Endodermal cell (in vitro differentiated cells): ENCODE results near the gene ETV6. TPM values are rescaled to one million over a fixed set of nuclear protein-coding genes. Genes with fewer than 3 reads are reported as not detected.

Experiments used
- DNase-seq: peaks from one replicate; pipeline ENCODE4 v3.0.0-alpha.2; 2017
- H3K27ac ChIP-seq: 2 replicates; pipeline ENCODE4 v1.5.1; 2013; ENCODE audit warnings: mild to moderate bottlenecking, low read depth, low read length, moderate library complexity
- H3K27me3 ChIP-seq: 2 replicates; pipeline ENCODE4 v1.6.1; 2013; ENCODE audit warnings: mild to moderate bottlenecking, low read length, moderate library complexity; ENCODE audit not compliant: insufficient read depth, control insufficient read depth, poor library complexity, severe bottlenecking
- H3K36me3 ChIP-seq: 2 replicates; pipeline ENCODE4 v1.7.0; 2013; ENCODE audit warnings: mild to moderate bottlenecking, low read length, moderate library complexity; ENCODE audit not compliant: control insufficient read depth, insufficient read depth
- H3K4me1 ChIP-seq: one replicate; pipeline ENCODE4 v1.7.0; 2013; ENCODE audit warnings: low read length; ENCODE audit not compliant: control insufficient read depth, insufficient read depth
- H3K4me3 ChIP-seq: 2 replicates; pipeline ENCODE4 v1.5.1; 2013; ENCODE audit warnings: mild to moderate bottlenecking, low read length, moderate library complexity
- H3K9ac ChIP-seq: 2 replicates; pipeline ENCODE4 v1.6.1; 2013; ENCODE audit warnings: mild to moderate bottlenecking, low read length, moderate library complexity; ENCODE audit not compliant: poor library complexity, severe bottlenecking; ENCODE audit errors: extremely low read depth
- H3K9me3 ChIP-seq: 2 replicates; pipeline ENCODE4 v1.6.1; 2013; ENCODE audit warnings: mild to moderate bottlenecking, low read length, moderate library complexity; ENCODE audit not compliant: control insufficient read depth
- H3K27ac Mint-ChIP-seq: 2 replicates; pipeline ENCODE4 v1.8.0; 2020; ENCODE audit warnings: mixed read lengths
- H3K27me3 Mint-ChIP-seq: 2 replicates; pipeline ENCODE4 v1.8.0; 2021; ENCODE audit warnings: mild to moderate bottlenecking, mixed read lengths; ENCODE audit not compliant: insufficient read depth
- H3K36me3 Mint-ChIP-seq: 2 replicates; pipeline ENCODE4 v1.8.0; 2020; ENCODE audit warnings: low read depth, mixed read lengths
- H3K4me1 Mint-ChIP-seq: 2 replicates; pipeline ENCODE4 v1.8.0; 2020; ENCODE audit warnings: mixed read lengths
- H3K4me3 Mint-ChIP-seq: 2 replicates; pipeline ENCODE4 v1.8.0; 2020; ENCODE audit warnings: mild to moderate bottlenecking, moderate library complexity, mixed read lengths
- H3K9me3 Mint-ChIP-seq: 2 replicates; pipeline ENCODE4 v1.8.0; 2020; ENCODE audit warnings: mild to moderate bottlenecking, mixed read lengths
- CTCF ChIP-seq: fragments of 200-600 bp; sonication (generic); conservative IDR thresholded peaks from 2 replicates; pipeline ENCODE4 v1.5.0; 2021; ENCODE audit warnings: antibody characterized with exemption, mild to moderate bottlenecking
- WGBS, 2 experiments: methylation state at CpG; one replicate each; pipeline versions ENCODE4 v1.1.5 to v1.1.7; 2013; ENCODE audit warnings: missing lambda C conversion rate in 2 of 2, mixed read lengths in 1 of 2; ENCODE audit not compliant: insufficient coverage in 1 of 2, insufficient read length in 1 of 2; 5-methylcytosine and 5-hydroxymethylcytosine counted together
- total RNA-seq, 2 donors: library from RNA; stranded (reverse); fragmentation: NEBNext Ultra II Directional in 1 of 2; extraction: Animal tissue kit (Norgen Biotek cat#: 25700) in 1 of 2; gene quantifications; 2 replicates in 1 of 2; 3 replicates in 1 of 2; pipeline ENCODE4 v1.2.1, GENCODE V29; 2021

The ETV6 gene
- total RNA-seq, 2 donors from 2014 or later = 9.3 to 22.1 TPM

- Histone ChIP-seq H3K27me3 (no peaks in the 10 kb centered on the region), H3K4me3 (peak overlapping the region; percentile 95), H3K36me3 (no peaks in the 10 kb centered on the region), H3K9me3 (peaks cover 6% of the 10 kb centered on the region), H3K9ac (peak overlapping the region; percentile 94), H3K27ac (peak overlapping the region; percentile 100), H3K4me1 (peaks cover 9% of the 10 kb centered on the region)
- H3K4me3 Mint-ChIP-seq = peak overlapping the region; percentile 76
- no peaks in the 10 kb centered on the region for H3K27me3 Mint-ChIP-seq
- H3K27ac Mint-ChIP-seq = peak overlapping the region; percentile 94
- peaks cover 35% of the 10 kb centered on the region for H3K4me1 Mint-ChIP-seq
- 1% methylated on average over 31 to 57 of the region's 58 CpGs for WGBS, 2 experiments
- peak; percentile 92 for DNase-seq
- peak; percentile 32 for TF ChIP-seq CTCF
- peaks cover 3% of the 10 kb centered on the region for H3K9me3 Mint-ChIP-seq
- H3K36me3 Mint-ChIP-seq = no peaks in the 10 kb centered on the region
Observed at GRCh38 chr12:11648514-11649412, 711 bp upstream of the ETV6 start.

- WGBS, 2 experiments = 3 to 6% methylated on average over 5 to 24 of the region's 25 CpGs
- no peaks in the 10 kb centered on the region for H3K36me3 ChIP-seq
- no peaks in the 10 kb centered on the region for H3K9me3 Mint-ChIP-seq
Observed at GRCh38 chr12:11650286-11651281, 1.1 kb downstream of the ETV6 start.

More at GRCh38 chr12:11650286-11651281, 1.1 kb downstream of the ETV6 start:
- Histone ChIP-seq H3K27ac (peak overlapping the region; percentile 79), H3K4me3 (peak overlapping the region; percentile 91), H3K9ac (peak overlapping the region; percentile 41), H3K9me3 (peaks cover under 1% of the 10 kb centered on the region), H3K27me3 (no peaks in the 10 kb centered on the region), H3K4me1 (peaks cover 9% of the 10 kb centered on the region)
- no peak for TF ChIP-seq CTCF
- peak overlapping the region; percentile 92 for H3K27ac Mint-ChIP-seq
- peaks cover 33% of the 10 kb centered on the region for H3K4me1 Mint-ChIP-seq
- H3K27me3 Mint-ChIP-seq = no peaks in the 10 kb centered on the region
- DNase-seq = peak; percentile 46
- peak overlapping the region; percentile 76 for H3K4me3 Mint-ChIP-seq
- no peaks in the 10 kb centered on the region for H3K36me3 Mint-ChIP-seq
